GM18502 (cell line): ENCODE data around the gene PLA2G12A.

Experiments
- ATAC-seq: cut with Tn5 transposase; IDR thresholded peaks from one replicate; pipeline ENCODE4 v1.9.1; 2021; ENCODE audit warnings: mild to moderate bottlenecking; ENCODE audit not compliant: unreplicated experiment, poor library complexity

PLA2G12A gene

DNA sequence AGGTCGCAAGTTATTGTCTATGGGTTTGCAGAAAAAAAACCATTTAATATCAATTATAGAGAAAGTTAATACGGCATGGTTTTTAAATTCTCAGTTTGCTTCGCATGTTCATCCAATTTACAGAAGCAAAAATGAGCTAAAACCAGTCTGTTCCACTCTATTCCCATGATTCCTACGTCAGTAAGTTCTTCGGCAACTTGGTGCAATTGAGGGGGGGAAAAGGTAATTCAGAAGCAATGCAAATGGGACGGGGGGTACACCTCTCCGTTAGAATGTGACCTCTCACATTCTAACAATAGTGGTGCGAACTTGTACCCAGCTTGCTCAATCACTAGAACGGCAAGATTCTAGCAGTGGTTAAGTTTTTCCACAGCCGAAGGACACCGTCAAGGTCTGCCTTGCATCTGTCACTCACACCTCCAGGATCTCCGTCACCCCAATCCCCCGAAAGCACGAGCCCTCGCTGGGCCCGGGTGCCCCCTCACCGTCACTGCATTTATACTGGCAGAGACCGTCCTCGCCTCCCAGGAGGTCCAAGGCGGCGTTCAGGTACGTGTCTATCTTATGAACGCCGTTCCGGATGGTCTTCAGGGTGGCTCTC, 653 bp downstream of the PLA2G12A start:
- ATAC-seq, result no peak

- ATAC-seq, result no peak
Observed at GRCh38 chr4:109728385-109728784, 1.5 kb downstream of the PLA2G12A start.

DNA sequence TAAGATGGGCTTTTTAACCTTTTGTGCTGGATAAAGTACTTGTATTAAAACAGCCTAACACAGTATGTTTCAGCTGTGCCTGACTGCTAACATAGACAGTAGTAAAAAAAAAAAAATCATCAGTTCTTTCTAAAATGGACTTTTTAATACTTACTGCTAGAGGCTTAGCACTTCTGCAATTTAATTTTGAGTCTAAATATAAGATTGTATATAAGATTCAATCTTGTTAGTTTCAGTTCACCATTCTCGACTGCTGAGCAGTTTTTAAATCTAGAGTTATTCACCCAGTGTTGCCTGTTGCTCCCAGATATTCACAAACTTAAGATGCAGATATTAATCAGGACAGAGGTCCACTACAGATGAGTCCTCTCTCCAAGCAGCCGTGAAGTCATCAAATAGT, 6.8 kb downstream of the PLA2G12A start:
- no peak for ATAC-seq

- ATAC-seq, result no peak
Observed at GRCh38 chr4:109722357-109722756, 7.5 kb downstream of the PLA2G12A start.

- no peak for ATAC-seq
Observed at GRCh38 chr4:109721033-109721432, 8.8 kb downstream of the PLA2G12A start.

- no peak for ATAC-seq
Observed at GRCh38 chr4:109719604-109720003, 10.3 kb downstream of the PLA2G12A start.

DNA sequence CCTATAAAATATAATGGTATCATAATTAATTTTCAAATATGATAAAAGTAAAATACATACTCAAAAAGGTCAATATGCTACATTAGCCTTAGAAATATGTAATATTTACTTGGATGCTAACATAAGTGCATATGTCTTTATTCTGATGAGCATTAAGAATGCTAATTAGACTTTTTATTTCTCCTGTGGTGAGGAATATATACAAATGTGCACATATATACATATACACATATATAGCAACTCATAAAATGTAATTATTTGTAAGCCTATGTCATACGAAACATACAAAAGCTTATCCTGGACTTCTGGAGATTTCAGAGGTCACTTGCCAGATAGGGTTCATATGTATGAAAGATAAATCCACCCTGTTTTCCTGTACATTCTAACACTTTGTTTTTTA, 11.1 kb downstream of the PLA2G12A start:
- no peak for ATAC-seq

DNA sequence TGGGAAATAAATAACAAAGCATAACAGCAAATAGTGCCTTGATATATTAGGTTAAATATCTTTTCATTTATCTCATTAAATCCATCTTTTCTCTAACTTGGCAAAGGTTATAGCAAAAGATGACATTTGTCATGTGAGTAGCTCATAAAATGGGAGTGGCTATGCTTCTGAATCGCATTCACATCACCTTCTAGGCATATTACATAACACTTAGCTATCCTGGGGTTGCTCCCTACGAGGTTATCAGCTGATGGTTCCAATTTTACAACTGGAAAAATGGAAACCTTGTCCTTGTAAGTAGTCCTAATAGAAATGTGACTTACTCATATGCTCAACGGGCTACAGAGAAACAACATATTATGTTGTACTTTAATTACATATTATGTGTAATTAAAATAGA, 16.4 kb downstream of the PLA2G12A start:
- ATAC-seq, result no peak

GRCh38 chr4:109708990-109709389, 20.9 kb downstream of the PLA2G12A start:
- ATAC-seq, result peak; percentile 98

DNA sequence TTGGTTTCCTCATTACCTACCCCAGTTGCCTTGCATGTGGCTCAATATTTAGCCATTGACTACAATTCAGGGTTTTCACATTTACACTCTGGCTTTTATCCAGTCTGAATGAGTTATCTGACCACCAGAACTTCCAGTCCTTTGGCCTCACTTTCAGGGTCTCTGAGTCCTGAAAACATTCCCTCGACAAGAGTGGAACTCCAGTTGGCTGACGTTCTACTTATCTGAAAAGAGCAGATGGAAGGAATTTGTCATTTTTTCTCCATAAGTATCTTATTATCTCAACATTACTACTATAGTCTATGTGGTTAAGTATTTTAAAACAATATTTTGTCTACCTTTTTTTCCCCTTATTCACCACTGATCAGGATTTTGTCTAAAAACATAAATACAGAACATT, 21.4 kb downstream of the PLA2G12A start:
- no peak for ATAC-seq

GRCh38 chr4:109703664-109704361, 26.1 kb downstream of the PLA2G12A start:
- ATAC-seq, result no peak

DNA sequence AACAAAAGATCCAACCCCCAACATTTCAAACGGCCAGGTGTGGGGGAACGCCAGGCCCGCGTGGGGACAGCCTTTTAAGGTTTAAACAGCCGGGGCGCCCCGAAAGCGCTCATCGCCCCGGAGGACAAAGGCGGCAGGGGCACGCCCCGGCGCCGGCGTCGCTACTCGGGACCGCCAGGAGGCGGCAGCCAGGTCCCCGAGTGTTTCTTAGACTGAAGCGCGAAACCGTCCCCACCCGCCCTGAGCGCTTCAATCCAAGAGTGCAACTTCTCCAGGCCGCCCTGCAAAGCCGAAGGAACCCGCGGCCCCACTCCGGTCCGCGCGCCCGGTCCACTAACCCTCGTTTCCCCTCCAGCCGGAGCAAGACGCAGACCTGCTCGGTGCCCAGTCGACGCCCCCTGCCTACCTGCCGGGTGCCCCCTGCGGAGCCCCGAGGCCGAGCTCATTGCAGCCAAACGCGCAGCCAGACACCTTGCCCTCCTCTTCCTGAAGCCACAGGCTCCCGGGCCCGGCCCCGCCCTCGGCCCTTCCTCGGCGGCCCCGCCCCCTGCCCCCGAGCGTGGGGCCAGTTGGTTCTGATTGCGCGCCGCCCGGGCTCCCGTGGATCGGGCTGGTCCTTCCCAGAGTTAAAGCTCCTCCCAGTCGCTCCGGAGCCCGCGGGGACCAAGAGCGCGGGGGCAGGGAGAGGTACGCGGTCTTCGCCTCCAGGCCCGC, 26.8 kb downstream of the PLA2G12A start, which contains the start of gene CASP6:
Gene CASP6, minus strand, starts transcription at position 496 of the 714 bp plus-strand sequence. Its CDS starts 50 bp downstream, at position 446.
- peak; percentile 77 for ATAC-seq

DNA sequence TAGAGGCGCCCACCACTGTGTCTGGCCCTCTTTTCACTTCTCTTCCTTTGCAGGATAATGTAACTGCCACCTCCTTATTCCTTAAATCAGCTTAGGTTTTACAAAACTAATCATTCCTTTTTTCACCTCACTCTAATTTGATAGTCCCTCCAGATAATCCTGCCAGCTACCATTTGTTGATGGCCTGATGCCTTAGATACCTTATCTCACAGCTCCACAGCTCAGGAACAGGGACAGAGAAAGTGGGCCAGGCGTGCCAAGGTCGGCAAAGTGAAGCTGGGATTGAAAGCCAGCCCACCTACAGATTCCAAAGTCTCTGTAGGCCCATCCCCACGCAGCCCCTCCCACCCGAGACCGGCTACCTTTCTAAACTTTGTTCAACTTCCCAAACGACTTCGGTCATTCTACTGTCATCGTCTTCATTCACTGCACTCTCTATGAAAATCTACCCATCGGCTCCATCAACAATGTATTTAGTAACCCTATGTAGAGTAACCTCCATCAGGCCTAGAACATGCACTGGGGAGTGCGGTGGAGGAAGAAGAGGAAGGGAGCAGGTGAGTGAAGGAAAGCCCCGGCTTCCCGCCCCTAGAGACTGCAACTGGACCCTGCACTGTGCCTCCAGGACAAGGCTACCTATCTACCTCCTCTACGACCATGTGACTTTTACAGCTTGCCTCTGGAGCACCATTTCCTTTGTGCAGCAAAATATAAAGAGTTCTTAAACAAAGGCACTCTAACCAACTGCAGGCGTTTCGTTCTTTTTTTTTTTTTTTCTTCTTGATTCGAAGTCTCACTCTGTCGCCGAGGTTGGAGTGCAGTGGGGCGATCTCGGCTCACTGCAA, 28.1 kb downstream of the PLA2G12A start:
- peak; percentile 10 for ATAC-seq

DNA sequence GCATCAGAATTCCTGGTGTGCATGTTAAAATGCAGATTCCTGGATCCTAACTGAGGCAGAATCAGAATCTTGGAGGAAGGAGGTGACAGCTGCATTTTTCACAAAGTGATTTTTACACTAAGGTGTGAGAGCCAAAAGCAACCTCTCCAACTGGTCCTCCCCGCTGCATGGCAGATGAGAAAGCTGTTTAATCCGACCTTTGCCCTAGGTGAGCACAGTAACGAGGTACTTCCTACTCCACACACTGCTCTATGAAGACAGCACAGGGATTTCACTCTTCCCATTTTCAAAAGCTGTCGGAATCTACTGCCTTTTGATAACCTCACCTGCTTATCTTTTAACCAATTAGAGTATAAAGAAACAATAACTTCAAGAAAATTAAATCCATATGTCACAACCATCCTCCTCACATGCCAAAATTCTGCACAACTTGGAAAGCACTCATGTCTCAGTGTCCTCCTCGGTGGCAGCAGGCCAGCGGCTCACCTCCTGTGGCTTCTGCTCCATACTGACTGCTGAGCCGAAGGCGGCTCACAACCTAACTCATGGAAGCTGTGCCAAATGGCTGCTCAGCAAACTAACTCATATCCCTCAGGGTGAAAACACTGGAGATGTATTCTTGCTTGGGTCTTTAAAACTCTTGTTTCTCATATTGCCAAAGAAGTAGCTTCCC, 30.2 kb downstream of the PLA2G12A start:
- no peak for ATAC-seq

GRCh38 chr4:109698656-109699055, 31.2 kb downstream of the PLA2G12A start:
- no peak for ATAC-seq

GRCh38 chr4:109691411-109691920, 38.4 kb downstream of the PLA2G12A start:
- peak; percentile 6 for ATAC-seq

- ATAC-seq, result peak; percentile 90
Observed at GRCh38 chr4:109690690-109691410, 39.0 kb downstream of the PLA2G12A start.

DNA sequence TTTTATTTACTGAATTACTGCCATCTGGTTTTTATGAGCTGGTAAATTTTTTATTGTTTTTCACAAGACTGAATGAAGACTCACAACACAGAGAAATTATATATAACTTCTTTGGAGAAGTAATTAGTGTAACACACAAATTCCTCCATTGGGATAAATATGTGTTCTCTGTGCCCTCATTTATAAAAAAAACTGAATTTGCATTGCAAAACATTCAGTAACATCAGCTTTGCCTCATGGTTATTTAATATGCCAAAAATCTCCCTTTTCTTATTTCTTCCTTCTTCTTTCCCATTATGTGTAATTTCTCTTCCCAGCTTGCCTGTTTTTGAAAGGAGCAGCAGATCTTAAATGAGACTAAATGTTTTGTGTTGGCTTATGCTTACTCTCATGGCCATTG, 45.1 kb downstream of the PLA2G12A start:
- no peak for ATAC-seq

DNA sequence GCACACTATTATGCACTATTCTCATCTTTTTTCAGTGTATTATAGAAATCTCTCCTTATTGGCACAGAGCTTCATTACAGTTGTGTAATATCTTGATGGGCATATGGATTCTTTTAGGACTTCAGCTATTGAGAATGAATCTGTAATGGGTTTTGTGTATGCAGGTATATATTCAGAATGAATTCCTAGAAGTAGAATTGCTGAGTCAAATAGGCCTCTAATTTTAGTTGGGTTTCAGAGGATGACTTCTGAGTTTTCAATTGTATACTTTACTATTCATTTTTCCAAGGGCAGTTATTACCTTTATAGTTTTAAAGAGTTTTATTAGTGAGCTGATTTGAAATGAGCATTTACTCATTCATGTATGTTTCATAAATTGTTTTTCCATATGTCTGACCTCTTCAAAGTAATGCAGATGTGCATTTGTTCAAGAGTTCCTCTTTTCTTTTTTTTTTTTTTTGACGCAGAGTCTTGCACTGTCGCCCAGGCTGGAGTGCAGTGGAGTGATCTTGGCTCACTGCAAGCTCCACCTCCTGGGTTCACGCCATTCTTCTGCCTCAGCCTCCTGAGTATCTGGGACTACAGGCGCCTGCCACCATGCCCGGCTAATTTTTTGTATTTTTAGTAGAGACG, 46.1 kb downstream of the PLA2G12A start:
- no peak for ATAC-seq
